Measurements from ENCODE around the gene PLK3. TPM values are rescaled to one million over a fixed set of nuclear protein-coding genes. Genes with fewer than 3 reads are reported as not detected.

Gene PLK3
- polyA plus RNA-seq, 1 donor (not counting 4 experiments of a cell fraction or from before 2014, with no cell fraction given), result 34.0 TPM

DNA sequence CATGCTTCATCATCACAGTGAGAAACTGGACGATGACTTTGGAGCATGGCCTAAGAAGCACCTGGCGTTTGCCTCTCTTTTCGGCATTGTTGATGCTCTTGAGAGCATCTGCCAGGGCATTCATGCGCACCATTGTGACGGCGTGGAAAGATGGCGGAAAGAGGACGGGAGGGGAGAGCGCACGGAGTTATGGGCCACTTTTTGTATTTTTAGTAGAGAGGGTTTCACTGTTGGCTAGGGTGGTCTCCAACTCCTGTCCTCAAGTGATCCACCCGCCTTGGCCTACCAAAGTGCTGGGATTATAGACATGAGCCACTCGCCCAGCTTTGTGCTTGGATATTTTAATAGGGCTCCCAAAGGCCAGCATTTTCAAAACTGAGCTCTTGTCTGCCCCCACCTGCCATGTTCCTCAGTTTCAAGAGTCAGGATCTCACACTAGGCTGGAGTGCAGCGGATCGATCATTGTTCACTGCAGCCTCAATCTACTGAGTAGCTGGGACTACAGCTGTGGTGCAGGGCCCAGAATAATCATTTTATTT is 19.5 kb upstream of the PLK3 start:
- H3K9me3 ChIP-seq (ENCODE audit: control insufficient read depth, low read depth, low read length), result no peaks in the 10 kb centered on the region
- dilution Hi-C loops (cut with MboI; ENCODE audit: extremely low pct_ligation_motif_present, low sequenced_read_pairs), result no loop called here
- no peak overlapping the region for H3K27ac ChIP-seq (ENCODE audit: control insufficient read depth, insufficient read depth, low read length)
- H3K4me1 ChIP-seq (ENCODE audit: control insufficient read depth, extremely low read depth, insufficient read depth, low read length), result peaks cover 26% of the 10 kb centered on the region
- H3K79me2 ChIP-seq (ENCODE audit: control insufficient read depth, insufficient read depth, low read length), result peaks cover 30% of the 10 kb centered on the region
- peaks cover 19% of the 10 kb centered on the region for H4K20me1 ChIP-seq (ENCODE audit: control insufficient read depth, extremely low read depth, insufficient read depth, low read length)
- FAIRE-seq, result no peak
- no peak overlapping the region for H3K4me3 ChIP-seq (ENCODE audit: control insufficient read depth in 2 of 3, extremely low read depth in 1 of 3, insufficient read depth in 2 of 3, low read depth in 1 of 3, low read length in 3 of 3)
- no peak for TF ChIP-seq EZH2 (IDR thresholded peaks at IDR 0.05; ENCODE audit: low read length)
- TF ChIP-seq, protein P1, sequence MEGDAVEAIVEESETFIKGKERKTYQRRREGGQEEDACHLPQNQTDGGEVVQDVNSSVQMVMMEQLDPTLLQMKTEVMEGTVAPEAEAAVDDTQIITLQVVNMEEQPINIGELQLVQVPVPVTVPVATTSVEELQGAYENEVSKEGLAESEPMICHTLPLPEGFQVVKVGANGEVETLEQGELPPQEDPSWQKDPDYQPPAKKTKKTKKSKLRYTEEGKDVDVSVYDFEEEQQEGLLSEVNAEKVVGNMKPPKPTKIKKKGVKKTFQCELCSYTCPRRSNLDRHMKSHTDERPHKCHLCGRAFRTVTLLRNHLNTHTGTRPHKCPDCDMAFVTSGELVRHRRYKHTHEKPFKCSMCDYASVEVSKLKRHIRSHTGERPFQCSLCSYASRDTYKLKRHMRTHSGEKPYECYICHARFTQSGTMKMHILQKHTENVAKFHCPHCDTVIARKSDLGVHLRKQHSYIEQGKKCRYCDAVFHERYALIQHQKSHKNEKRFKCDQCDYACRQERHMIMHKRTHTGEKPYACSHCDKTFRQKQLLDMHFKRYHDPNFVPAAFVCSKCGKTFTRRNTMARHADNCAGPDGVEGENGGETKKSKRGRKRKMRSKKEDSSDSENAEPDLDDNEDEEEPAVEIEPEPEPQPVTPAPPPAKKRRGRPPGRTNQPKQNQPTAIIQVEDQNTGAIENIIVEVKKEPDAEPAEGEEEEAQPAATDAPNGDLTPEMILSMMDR (optimal IDR thresholded peaks at IDR 0.05 in 1 of 3, IDR thresholded peaks at IDR 0.05 in 1 of 3, conservative IDR thresholded peaks at IDR 0.05 in 1 of 3; ENCODE audit: extremely low read depth in 1 of 3, insufficient read depth in 2 of 3, low read length in 3 of 3), result no peak
- H3K36me3 ChIP-seq (ENCODE audit: control insufficient read depth in 2 of 2, extremely low read depth in 1 of 2, insufficient read depth in 2 of 2, low read length in 2 of 2), result peaks cover 26 to 47% of the 10 kb centered on the region in 2 experiments
- no peak overlapping the region for H3K4me2 ChIP-seq (ENCODE audit: control insufficient read depth, extremely low read depth, insufficient read depth, low read depth, low read length)
- H3K9ac ChIP-seq (ENCODE audit: control insufficient read depth, extremely low read depth, insufficient read depth, low read length), result no peak overlapping the region
- DNase-seq (ENCODE audit: low read depth, low spot score), result no peak
- H3K27me3 ChIP-seq (ENCODE audit: control insufficient read depth, extremely low read depth, insufficient read depth, low read length), result no peaks in the 10 kb centered on the region
- H2AFZ ChIP-seq (ENCODE audit: control insufficient read depth, low read length), result no peak overlapping the region
- peaks cover 2% of the 10 kb centered on the region for H3K9me1 ChIP-seq (ENCODE audit: control insufficient read depth, extremely low read depth, insufficient read depth, low read length)

DNA sequence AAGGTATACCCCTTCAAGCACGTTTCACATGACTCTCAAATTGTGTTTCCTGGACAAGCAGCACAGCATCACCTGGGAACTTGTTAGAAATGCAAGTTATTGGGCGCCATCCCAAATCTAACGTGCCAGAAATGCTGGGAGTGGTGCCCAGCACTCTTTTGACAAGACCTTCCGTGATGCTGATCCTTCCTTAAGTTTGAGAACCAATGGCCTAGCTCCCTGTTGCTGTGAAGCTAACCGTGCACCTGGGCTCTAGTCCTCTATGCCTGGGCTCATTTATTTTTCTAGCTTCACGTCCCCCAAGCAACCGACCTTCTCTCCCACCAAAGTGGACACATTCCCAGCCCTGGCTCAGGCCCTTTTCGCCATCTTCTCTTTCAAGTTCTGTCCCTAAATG is 16.5 kb upstream of the PLK3 start:
- dilution Hi-C loops (cut with MboI; ENCODE audit: extremely low pct_ligation_motif_present, low sequenced_read_pairs), result no loop called here
- H3K4me3 ChIP-seq (ENCODE audit: control insufficient read depth in 2 of 3, extremely low read depth in 1 of 3, insufficient read depth in 2 of 3, low read depth in 1 of 3, low read length in 3 of 3), result peak overlapping the region in 1 of 3 experiments; percentile 34

More for the DNA sequence above, 16.5 kb upstream of the PLK3 start:
- H3K79me2 ChIP-seq (ENCODE audit: control insufficient read depth, insufficient read depth, low read length), result peaks cover under 1% of the 10 kb centered on the region
- H3K9me1 ChIP-seq (ENCODE audit: control insufficient read depth, extremely low read depth, insufficient read depth, low read length), result peaks cover 2% of the 10 kb centered on the region
- H3K4me1 ChIP-seq (ENCODE audit: control insufficient read depth, extremely low read depth, insufficient read depth, low read length), result peaks cover 13% of the 10 kb centered on the region
- peak overlapping the region; percentile 29 for H2AFZ ChIP-seq (ENCODE audit: control insufficient read depth, low read length)
- FAIRE-seq, result no peak
- TF ChIP-seq, protein P1 (optimal IDR thresholded peaks at IDR 0.05 in 1 of 3, IDR thresholded peaks at IDR 0.05 in 1 of 3, conservative IDR thresholded peaks at IDR 0.05 in 1 of 3; ENCODE audit: extremely low read depth in 1 of 3, insufficient read depth in 2 of 3, low read length in 3 of 3), result no peak
- no peak for TF ChIP-seq EZH2 (IDR thresholded peaks at IDR 0.05; ENCODE audit: low read length)
- no peak overlapping the region for H3K27ac ChIP-seq (ENCODE audit: control insufficient read depth, insufficient read depth, low read length)
- peak overlapping the region; percentile 56 for H3K4me2 ChIP-seq (ENCODE audit: control insufficient read depth, extremely low read depth, insufficient read depth, low read depth, low read length)
- DNase-seq (ENCODE audit: low read depth, low spot score), result no peak
- H3K9me3 ChIP-seq (ENCODE audit: control insufficient read depth, low read depth, low read length), result no peaks in the 10 kb centered on the region
- H3K36me3 ChIP-seq (ENCODE audit: control insufficient read depth in 2 of 2, extremely low read depth in 1 of 2, insufficient read depth in 2 of 2, low read length in 2 of 2), result peaks cover 8 to 17% of the 10 kb centered on the region in 2 experiments
- H3K9ac ChIP-seq (ENCODE audit: control insufficient read depth, extremely low read depth, insufficient read depth, low read length), result peak overlapping the region; percentile 3
- no peaks in the 10 kb centered on the region for H3K27me3 ChIP-seq (ENCODE audit: control insufficient read depth, extremely low read depth, insufficient read depth, low read length)
- H4K20me1 ChIP-seq (ENCODE audit: control insufficient read depth, extremely low read depth, insufficient read depth, low read length), result peaks cover under 1% of the 10 kb centered on the region
